Activated naive CD8-positive, alpha-beta T cell treated with anti-CD3 and anti-CD28 coated beads for 36 hours (primary cell): ENCODE data around the gene CRAMP1. TPM values are rescaled to one million over a fixed set of nuclear protein-coding genes. Genes with fewer than 3 reads are reported as not detected.

ENCODE experiments used
- total RNA-seq, 2 experiments: library from RNA; stranded (reverse); gene quantifications; one replicate each; pipeline ENCODE4 v1.2.3, GENCODE V29; 2021

Gene CRAMP1
- total RNA-seq, 2 experiments from 2014 or later: 14.4 to 17.0 TPM

Other genes with a start within 250 kb of the CRAMP1 start
- 10 to 100 TPM; 22.6 to 24.2 TPM for gene UNKL, start 197.7 kb upstream of the CRAMP1 start, total RNA-seq
- 10 to 100 TPM; 24.4 to 24.6 TPM for gene UQCC4, start 191.6 kb upstream of the CRAMP1 start, total RNA-seq
- under 1 TPM; 0.25 to 0.40 TPM for gene PERCC1, start 181.3 kb upstream of the CRAMP1 start, total RNA-seq
- 1 to 10 TPM; 1.3 TPM for gene CCDC154, start 167.8 kb upstream of the CRAMP1 start, total RNA-seq
- 10 to 100 TPM; 45.0 to 48.8 TPM for gene CLCN7, start 137.3 kb upstream of the CRAMP1 start, total RNA-seq
- gene PTX4, start 123.4 kb upstream of the CRAMP1 start, total RNA-seq: not detected
- gene TELO2, start 119.0 kb upstream of the CRAMP1 start, total RNA-seq: 10 to 100 TPM; 82.5 to 82.9 TPM
- gene TMEM204, start 78.7 kb upstream of the CRAMP1 start, total RNA-seq: 10 to 100 TPM; 21.2 to 23.7 TPM
- gene IFT140, start 288 bp upstream of the CRAMP1 start, total RNA-seq: 1 to 10 TPM; 7.1 to 9.5 TPM
- 10 to 100 TPM; 91.4 to 96.2 TPM for gene JPT2, start 65.9 kb downstream of the CRAMP1 start, total RNA-seq
- gene MAPK8IP3, start 93.8 kb downstream of the CRAMP1 start, total RNA-seq: 10 to 100 TPM; 46.7 to 47.3 TPM
- gene NME3, start 159.2 kb downstream of the CRAMP1 start, total RNA-seq: 10 to 100 TPM; 24.5 to 24.9 TPM
- gene EME2, start 160.4 kb downstream of the CRAMP1 start, total RNA-seq: 10 to 100 TPM; 17.2 to 20.1 TPM
- 100 to 1,000 TPM; 187 to 190 TPM for gene MRPS34, start 160.8 kb downstream of the CRAMP1 start, total RNA-seq
- 10 to 100 TPM; 12.3 to 12.8 TPM for gene SPSB3, start 170.2 kb downstream of the CRAMP1 start, total RNA-seq
- gene NUBP2, start 170.6 kb downstream of the CRAMP1 start, total RNA-seq: 10 to 100 TPM; 63.6 to 64.2 TPM
- not detected for gene IGFALS, start 181.3 kb downstream of the CRAMP1 start, total RNA-seq
- 10 to 100 TPM; 22.6 to 23.9 TPM for gene HAGH, start 214.5 kb downstream of the CRAMP1 start, total RNA-seq
- 10 to 100 TPM; 17.9 to 20.1 TPM for gene FAHD1, start 214.8 kb downstream of the CRAMP1 start, total RNA-seq